Measurements from ENCODE around the gene MEX3B.

The MEX3B gene

GRCh38 chr15:82056958-82057823 is 11.4 kb upstream of the MEX3B start:
- H3K9me3 ChIP-seq = no peaks in the 10 kb centered on the region
- DNase-seq = no peak
- H3K36me3 ChIP-seq = no peaks in the 10 kb centered on the region
- peaks cover 6% of the 10 kb centered on the region for H3K27me3 ChIP-seq
- TF ChIP-seq CTCF (IDR thresholded peaks at IDR 0.05; ENCODE audit: low read depth, low read length) = no peak
- no peak overlapping the region for H3K4me3 ChIP-seq (ENCODE audit: low read depth, low read length)
- H3K4me1 ChIP-seq = no peaks in the 10 kb centered on the region

- no peak for DNase-seq
- 0 out of 2 replicates have a peak, but pooled peaks cover under 1% of the 10 kb centered on the region for H3K27me3 ChIP-seq
- H3K4me1 ChIP-seq = peaks cover 3% of the 10 kb centered on the region
- no peak for TF ChIP-seq CTCF (IDR thresholded peaks at IDR 0.05; ENCODE audit: low read depth, low read length)
- H3K4me3 ChIP-seq (ENCODE audit: low read depth, low read length) = no peak overlapping the region
- H3K9me3 ChIP-seq = no peaks in the 10 kb centered on the region
- H3K36me3 ChIP-seq = no peaks in the 10 kb centered on the region
These were observed 6.9 kb upstream of the MEX3B start for GRCh38 chr15:82052751-82053150.

GRCh38 chr15:82051664-82052063 is 5.8 kb upstream of the MEX3B start:
- Histone ChIP-seq H3K36me3 (no peaks in the 10 kb centered on the region), H3K9me3 (no peaks in the 10 kb centered on the region), H3K27me3 (no peaks in the 10 kb centered on the region), H3K4me1 (peaks cover 3% of the 10 kb centered on the region), H3K4me3 (ENCODE audit: low read depth, low read length) (no peak overlapping the region)
- DNase-seq = no peak
- TF ChIP-seq CTCF (IDR thresholded peaks at IDR 0.05; ENCODE audit: low read depth, low read length) = 0 out of 2 replicates have a peak, but pooled peaks have one; percentile 13

- H3K4me3 ChIP-seq (ENCODE audit: low read depth, low read length) = no peak overlapping the region
- H3K36me3 ChIP-seq = no peaks in the 10 kb centered on the region
- TF ChIP-seq CTCF (IDR thresholded peaks at IDR 0.05; ENCODE audit: low read depth, low read length) = no peak
- DNase-seq = no peak
- H3K4me1 ChIP-seq = peaks cover 3% of the 10 kb centered on the region
- no peaks in the 10 kb centered on the region for H3K9me3 ChIP-seq
- no peaks in the 10 kb centered on the region for H3K27me3 ChIP-seq
These were observed 3.0 kb upstream of the MEX3B start for GRCh38 chr15:82048811-82049210.

GRCh38 chr15:82047453-82048400 is 1.9 kb upstream of the MEX3B start:
- DNase-seq = no peak
- H3K4me3 ChIP-seq (ENCODE audit: low read depth, low read length) = peak overlapping the region; percentile 70
- H3K36me3 ChIP-seq = peaks cover 9% of the 10 kb centered on the region
- no peaks in the 10 kb centered on the region for H3K27me3 ChIP-seq
- H3K9me3 ChIP-seq = no peaks in the 10 kb centered on the region
- peaks cover 6% of the 10 kb centered on the region for H3K4me1 ChIP-seq
- no peak for TF ChIP-seq CTCF (IDR thresholded peaks at IDR 0.05; ENCODE audit: low read depth, low read length)

Data from BE2C (cell line).